HepG2 (cell line): Measurements from ENCODE around the gene CEP162. TPM values are rescaled to one million over a fixed set of nuclear protein-coding genes. Genes with fewer than 3 reads are reported as not detected.

Experiments
- ATAC-seq: fragments of 200-7000 bp; cut with Tn5 transposase; 3 replicates; pipeline ENCODE4 v1.9.1; 2020; ENCODE audit warnings: mild to moderate bottlenecking, moderate library complexity
- BruUV-seq: library from RNA; stranded (reverse); fragments of 400-500 nt; replicated peaks from 2 replicates; lab custom pipeline; 2021; lab: Mats Ljungman, UMichigan
- CTCF ChIA-PET: fragments of 300-600 bp; formaldehyde crosslinking; extraction: SDS; loops from one replicate; lab custom pipeline; 2021; ENCODE audit warnings: low total read pairs, inconsistent platforms, low intra/inter-chr PET ratio; lab: Yijun Ruan, JAX
- POLR2A ChIA-PET: fragments of 350-600 bp; sonication (Branson Sonifier 250); formaldehyde crosslinking; loops from one replicate; lab custom pipeline; 2020; ENCODE audit warnings: antibody characterized with exemption, inconsistent platforms; lab: Yijun Ruan, JAX
- DNase-seq: peaks from one replicate; pipeline ENCODE4 v3.0.0-alpha.2; 2015; ENCODE audit warnings: low spot score
- FAIRE-seq: peaks from 3 replicates; lab custom pipeline; 2011; peaks lifted over from hg19 to GRCh38; lab: Jason Lieb, UNC
- H2AFZ ChIP-seq: one replicate; pipeline ENCODE4 v1.6.1; 2011; ENCODE audit warnings: low read length, inconsistent platforms
- H3K27ac ChIP-seq: fragments of 300-600 bp; 3 replicates; pipeline ENCODE4 v1.8.0; 2011; ENCODE audit warnings: mixed run types, mild to moderate bottlenecking, mixed read lengths, low read length, inconsistent platforms; ENCODE audit not compliant: insufficient read depth; ENCODE audit errors: extremely low read length
- H3K27me3 ChIP-seq, 2 experiments: fragments of 200-600 bp in 1 of 2; 2 replicates in 1 of 2; 3 replicates in 1 of 2; pipeline versions ENCODE4 v1.6.0 to v1.8.0; 2011; ENCODE audit warnings: low read length in 2 of 2, mild to moderate bottlenecking in 2 of 2, moderate library complexity in 2 of 2, inconsistent platforms in 1 of 2; ENCODE audit not compliant: insufficient read depth in 2 of 2, control insufficient read depth in 1 of 2
- H3K36me3 ChIP-seq, 2 experiments: fragments of 200-600 bp in 1 of 2; replicated peaks in 1 of 2; 2 replicates in 1 of 2; 3 replicates in 1 of 2; pipeline versions ENCODE4 v1.5.1 to v1.8.0; 2011; ENCODE audit warnings: low read length in 2 of 2, inconsistent platforms in 1 of 2; ENCODE audit not compliant: insufficient read depth in 2 of 2, control insufficient read depth in 1 of 2
- H3K4me1 ChIP-seq: 2 replicates; pipeline ENCODE4 v1.5.1; 2012; ENCODE audit warnings: low read length, inconsistent platforms; ENCODE audit not compliant: insufficient read depth
- H3K4me2 ChIP-seq: 2 replicates; pipeline ENCODE4 v1.6.0; 2011; ENCODE audit warnings: low read depth, low read length, inconsistent platforms
- H3K4me3 ChIP-seq, 3 experiments: fragments of 200-600 bp in 1 of 3; sonication (generic), shearing (Covaris generic) in 1 of 3; replicated peaks in 1 of 3; 2 replicates each; pipeline ENCODE4 v1.5.1; 2011 to 2016; ENCODE audit warnings: low read length in 3 of 3, inconsistent platforms in 2 of 3, low read depth in 2 of 3, mild to moderate bottlenecking in 2 of 3, control low read depth in 1 of 3, mixed read lengths in 1 of 3; ENCODE audit not compliant: insufficient read depth in 1 of 3
- H3K79me2 ChIP-seq: one replicate; pipeline ENCODE4 v1.6.1; 2011; ENCODE audit warnings: low read length, inconsistent platforms; ENCODE audit not compliant: insufficient read depth
- H3K9ac ChIP-seq: 2 replicates; pipeline ENCODE4 v1.6.0; 2011; ENCODE audit warnings: mild to moderate bottlenecking, low read depth, low read length, inconsistent platforms; ENCODE audit not compliant: insufficient read depth
- H3K9me3 ChIP-seq: 2 replicates; pipeline ENCODE4 v1.5.1; 2012; ENCODE audit warnings: mild to moderate bottlenecking, low read length
- H4K20me1 ChIP-seq: 2 replicates; pipeline ENCODE4 v1.6.0; 2011; ENCODE audit warnings: inconsistent platforms, mild to moderate bottlenecking, low read length, moderate library complexity; ENCODE audit not compliant: insufficient read depth
- CERS6 ChIP-seq: sonication (generic); formaldehyde crosslinking; IDR thresholded peaks from 2 replicates; pipeline ENCODE4 v1.5.0; 2020; ENCODE audit warnings: missing genetic modification reagents
- CHD4 ChIP-seq: fragments of 200-600 bp; sonication (generic); IDR thresholded peaks from 2 replicates; pipeline ENCODE4 v1.7.0; 2017; ENCODE audit warnings: mild to moderate bottlenecking, low read length, borderline replicate concordance
- FUBP1 ChIP-seq: sonication (generic); formaldehyde crosslinking; IDR thresholded peaks from 2 replicates; pipeline ENCODE4 v1.5.1; 2020; ENCODE audit warnings: missing genetic modification reagents, mild to moderate bottlenecking, borderline replicate concordance
- GABPB1 ChIP-seq: IDR thresholded peaks from 2 replicates; pipeline ENCODE4 v1.6.1; 2016; ENCODE audit warnings: mild to moderate bottlenecking, missing genetic modification reagents, moderate library complexity, missing compliant biosample characterization
- GMEB2 ChIP-seq: IDR thresholded peaks from 2 replicates; pipeline ENCODE4 v1.6.1; 2016; ENCODE audit warnings: missing biosample characterization, missing genetic modification reagents, low read depth
- MXI1 ChIP-seq: IDR thresholded peaks from 3 replicates; pipeline ENCODE4 v1.6.1; 2012; ENCODE audit warnings: low read depth, low read length, inconsistent platforms, borderline replicate concordance
- NFE2L2 ChIP-seq: fragments of 150-350 bp; IDR thresholded peaks from 2 replicates; pipeline ENCODE4 v1.6.1; 2014; ENCODE audit warnings: low read length
- PATZ1 ChIP-seq: sonication (generic); formaldehyde crosslinking; IDR thresholded peaks from 2 replicates; pipeline ENCODE4 v1.4.0; 2020; ENCODE audit warnings: missing genetic modification reagents
- ZBTB3 ChIP-seq: sonication (generic); formaldehyde crosslinking; IDR thresholded peaks from 2 replicates; pipeline ENCODE4 v1.4.0; 2020; ENCODE audit warnings: low read depth, mild to moderate bottlenecking, moderate library complexity, missing genetic modification reagents, borderline replicate concordance
- ZFP36L2 ChIP-seq: sonication (generic); formaldehyde crosslinking; IDR thresholded peaks from 2 replicates; pipeline ENCODE4 v1.4.0; 2020; ENCODE audit warnings: missing genetic modification reagents
- ZFYVE20 ChIP-seq: sonication (generic); formaldehyde crosslinking; IDR thresholded peaks from 2 replicates; pipeline ENCODE4 v1.8.0; 2023; ENCODE audit warnings: low read depth, mild to moderate bottlenecking, moderate library complexity, missing genetic modification reagents, borderline replicate concordance
- ZNF234 ChIP-seq: sonication (generic); formaldehyde crosslinking; conservative IDR thresholded peaks from 2 replicates; pipeline ENCODE4 v1.5.1; 2020; ENCODE audit warnings: mild to moderate bottlenecking, missing genetic modification reagents
- ZNF235 ChIP-seq: sonication (generic); formaldehyde crosslinking; IDR thresholded peaks from 2 replicates; pipeline ENCODE4 v1.8.1; 2023; ENCODE audit warnings: mild to moderate bottlenecking, missing genetic modification reagents, borderline replicate concordance
- ZNF263 ChIP-seq: sonication (generic); formaldehyde crosslinking; IDR thresholded peaks from 2 replicates; pipeline ENCODE4 v1.4.0; 2020; ENCODE audit warnings: missing genetic modification reagents
- ZNF432 ChIP-seq: sonication (generic); formaldehyde crosslinking; IDR thresholded peaks from 2 replicates; pipeline ENCODE4 v1.5.0; 2020; ENCODE audit warnings: missing genetic modification reagents, mild to moderate bottlenecking, borderline replicate concordance
- ZNF451 ChIP-seq: sonication (generic); formaldehyde crosslinking; IDR thresholded peaks from 2 replicates; pipeline ENCODE4 v1.5.0; 2020; ENCODE audit warnings: mild to moderate bottlenecking, missing genetic modification reagents
- WGBS: methylation state at CpG from one replicate; pipeline ENCODE4 v1.1.6; 2017; ENCODE audit warnings: low lambda C conversion rate; 5-methylcytosine and 5-hydroxymethylcytosine counted together
- in situ Hi-C: cut with HindIII; loops from 2 replicates; pipeline ENCODE4 v1.10.0; 2017; ENCODE audit warnings: low pct_unique_long_range_greater_than_20kb; ENCODE audit not compliant: extremely low pct_ligation_motif_present
- intact Hi-C: fragments of 100-400 bp; cut with micrococcal nuclease; formaldehyde crosslinking; loops from one replicate; pipeline ENCODE4 v1.10.0; 2022; ENCODE audit not compliant: unreplicated experiment
- polyA plus RNA-seq, 8 experiments: library from polyadenylated mRNA; depleted of rRNA in 3 of 8; stranded (reverse) in 7 of 8; unstranded in 1 of 8; fragments of >200 nt; fragmentation: Illumina TruSeq in 4 of 8; extraction: Trizol in 4 of 8; gene quantifications; 2 replicates each; pipeline versions ENCODE4 v1.2.1 to v1.2.3, GENCODE V29; 2011 to 2016; ENCODE audit warnings: low read depth in 4 of 8, missing spikeins in 1 of 8, mixed read lengths in 1 of 8; ENCODE audit not compliant: insufficient read depth in 1 of 8
- total RNA-seq, 5 experiments: library from RNA; depleted of rRNA; stranded (reverse); fragments of >200 nt; fragmentation: Illumina TruSeq; extraction: Trizol; gene quantifications; 2 replicates each; pipeline ENCODE4 v1.2.3, GENCODE V29; 2016; ENCODE audit warnings: low read depth in 1 of 5

Gene CEP162
- total and polyA plus RNA-seq, 2 of the 13 experiments (the other 11 are each of a cell fraction or from before 2014, with no cell fraction given): 0.50 to 7.9 TPM

GRCh38 chr6:84269947-84270733 is 42.7 kb upstream of the CEP162 start:
- WGBS: 8% methylated on average over 6 of the region's 6 CpGs
- peak overlapping the region; percentile 64 for H3K27ac ChIP-seq
- H3K27me3 ChIP-seq: no peaks in the 10 kb centered on the region
- H2AFZ ChIP-seq: no peak overlapping the region
- no peaks in the 10 kb centered on the region for H3K79me2 ChIP-seq
- DNase-seq (peak; percentile 78), FAIRE-seq (peak; percentile 90), ATAC-seq (peak; percentile 100)
- H3K4me3 ChIP-seq: peak overlapping the region in 1 of 3 experiments; percentile 38; a peak in 1 of 6 replicates
- H3K9me3 ChIP-seq: 0 out of 2 replicates have a peak, but pooled peaks cover 4% of the 10 kb centered on the region
- in situ Hi-C loops: no loop called here
- no peaks in the 10 kb centered on the region for H3K36me3 ChIP-seq
- H4K20me1 ChIP-seq: no peaks in the 10 kb centered on the region
- peak overlapping the region; percentile 55 for H3K4me2 ChIP-seq
- ChIA-PET POLR2A (no interaction called here), CTCF (no interaction called here)
- no peak overlapping the region for H3K9ac ChIP-seq
- intact Hi-C loops: no loop called here
- peaks cover 27% of the 10 kb centered on the region for H3K4me1 ChIP-seq
- TSS peak; percentile 83 for BruUV-seq
- TF ChIP-seq NFE2L2 (no peak), ZNF432 (no peak), ZFYVE20 (CRISPR knock-in tag) (no peak), FUBP1 (CRISPR knock-in tag) (no peak), ZNF263 (CRISPR knock-in tag) (no peak), GABPB1 (no peak), PATZ1 (CRISPR knock-in tag) (no peak), CERS6 (CRISPR knock-in tag) (no peak), ZNF451 (no peak), ZBTB3 (CRISPR knock-in tag) (no peak), CHD4 (no peak), GMEB2 (CRISPR knock-in tag) (no peak), MXI1 (no peak), ZNF234 (CRISPR knock-in tag) (no peak), ZFP36L2 (CRISPR knock-in tag) (no peak), ZNF235 (no peak)
